Measurements from ENCODE around the gene NCF4.
A peak's percentile ranks its signal among the peaks of the same experiment; 100 is the strongest.

The NCF4 gene

DNA sequence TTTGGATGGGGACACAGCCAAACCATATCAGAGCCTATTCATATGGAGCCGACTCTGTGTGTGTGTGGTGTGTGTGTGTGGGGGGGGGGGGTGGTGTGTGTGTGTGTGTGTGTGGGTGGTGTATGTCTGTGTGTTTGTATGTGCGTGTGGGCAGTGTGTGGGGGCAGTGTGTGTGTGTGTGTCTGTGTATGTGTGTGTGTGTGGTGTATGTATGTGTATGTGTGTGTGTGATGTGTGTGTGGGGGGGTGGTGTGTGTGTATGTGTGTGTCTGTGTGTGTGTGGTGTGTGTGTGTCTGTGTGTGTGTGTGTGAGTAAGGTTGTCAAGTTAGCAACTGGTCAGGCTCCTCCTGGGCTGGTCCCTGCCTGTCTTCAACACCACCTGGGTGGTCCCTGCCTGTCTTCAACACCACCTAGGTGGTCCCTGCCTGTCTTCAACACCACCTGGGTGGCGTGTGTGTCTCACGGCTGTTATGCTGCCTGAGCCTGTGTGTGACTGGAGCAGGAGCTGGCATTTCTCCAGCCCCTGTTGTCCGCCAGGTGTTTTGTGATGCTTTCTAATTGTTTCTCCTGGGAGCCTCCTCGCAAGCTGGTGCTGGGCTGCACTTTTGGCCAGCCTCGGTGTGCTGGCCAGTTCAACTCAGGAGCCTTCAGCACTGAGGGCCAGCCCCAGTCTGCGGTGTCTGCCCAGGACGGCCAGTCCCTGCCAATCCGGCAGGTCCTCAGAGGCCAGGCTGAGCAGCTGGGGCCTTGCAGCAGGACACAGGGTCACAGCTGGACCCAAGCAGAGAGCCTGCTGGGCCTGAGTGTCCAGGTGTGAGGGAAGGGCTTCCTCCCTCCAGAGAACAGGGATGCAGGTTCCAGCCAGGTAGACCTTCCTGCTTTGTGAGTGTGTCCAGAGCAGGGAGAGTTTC, 22.4 kb upstream of the NCF4 start:
- DNase-seq: no peak

DNA sequence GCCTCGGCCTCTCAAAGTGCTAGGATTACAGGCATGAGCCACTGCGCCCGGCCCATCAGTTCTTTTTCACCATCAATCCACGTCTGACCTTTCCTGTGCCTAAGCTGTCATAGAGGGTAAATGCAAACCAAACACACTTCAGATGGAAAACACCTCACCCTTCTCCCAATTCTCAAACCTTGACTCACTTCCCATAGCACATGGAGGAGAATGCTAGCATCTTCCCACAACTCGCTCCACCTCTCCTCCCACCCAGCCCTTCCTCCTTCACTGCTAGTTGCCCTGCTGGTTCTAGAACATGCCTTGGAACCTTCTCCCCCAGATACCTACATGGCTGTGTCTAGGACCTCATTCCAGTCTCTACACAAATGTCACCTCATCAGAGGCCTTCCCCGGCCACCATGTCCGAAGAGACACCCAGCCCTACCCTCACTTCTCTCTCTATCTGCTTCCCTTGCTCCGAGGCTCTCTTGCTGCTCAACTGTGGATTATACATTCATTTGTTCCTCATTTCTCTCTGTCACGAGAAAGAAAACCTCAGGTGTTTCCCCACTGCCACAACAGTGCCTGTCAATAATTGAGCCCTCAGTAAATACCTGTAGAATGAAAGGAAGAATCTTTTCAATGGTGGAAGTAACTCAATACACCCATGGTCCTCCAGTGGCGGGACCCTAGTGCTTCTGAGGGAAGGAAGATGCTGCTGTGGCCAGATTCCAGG, 21.3 kb upstream of the NCF4 start:
- DNase-seq: no peak

DNA sequence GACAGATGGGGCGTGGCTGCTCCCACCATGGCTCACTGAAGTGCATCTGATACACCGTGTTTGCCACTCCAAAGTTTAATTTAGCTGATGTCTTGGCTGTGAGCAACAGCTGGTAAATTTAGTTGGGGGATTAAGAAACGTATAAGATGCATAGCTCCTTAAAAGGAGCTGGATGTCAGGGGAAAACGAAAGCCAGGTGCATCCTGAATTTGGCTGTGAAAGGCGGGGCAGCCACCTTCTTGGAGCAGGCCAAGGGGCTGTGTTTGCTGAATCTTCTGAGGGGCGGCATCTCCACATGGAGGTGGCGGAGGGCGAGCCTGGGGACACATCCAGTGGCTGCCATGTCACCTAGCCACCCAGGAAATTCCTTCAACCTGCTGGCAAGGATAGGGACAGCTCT, 20.7 kb upstream of the NCF4 start:
- no peak for DNase-seq

DNA sequence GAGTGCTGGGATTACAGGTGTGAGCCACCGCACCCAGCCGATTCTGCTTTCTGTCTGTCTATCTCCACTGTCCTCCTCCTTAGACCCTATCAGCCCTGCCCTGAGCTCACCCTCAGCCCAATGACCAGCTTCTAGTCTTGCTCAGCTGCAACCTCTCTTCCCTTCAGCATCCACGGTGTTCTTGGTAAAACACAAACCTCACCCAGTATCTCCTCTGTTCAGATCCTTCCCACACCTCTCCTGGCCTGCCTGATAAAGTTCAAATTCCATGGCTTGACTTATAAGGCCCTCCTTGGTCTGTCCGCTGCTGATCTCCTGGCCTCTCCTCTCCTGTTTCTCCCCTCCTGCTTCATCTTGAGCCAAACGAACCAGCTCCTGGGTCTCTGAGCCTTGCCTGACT, 14.5 kb upstream of the NCF4 start:
- no peak for DNase-seq

DNA sequence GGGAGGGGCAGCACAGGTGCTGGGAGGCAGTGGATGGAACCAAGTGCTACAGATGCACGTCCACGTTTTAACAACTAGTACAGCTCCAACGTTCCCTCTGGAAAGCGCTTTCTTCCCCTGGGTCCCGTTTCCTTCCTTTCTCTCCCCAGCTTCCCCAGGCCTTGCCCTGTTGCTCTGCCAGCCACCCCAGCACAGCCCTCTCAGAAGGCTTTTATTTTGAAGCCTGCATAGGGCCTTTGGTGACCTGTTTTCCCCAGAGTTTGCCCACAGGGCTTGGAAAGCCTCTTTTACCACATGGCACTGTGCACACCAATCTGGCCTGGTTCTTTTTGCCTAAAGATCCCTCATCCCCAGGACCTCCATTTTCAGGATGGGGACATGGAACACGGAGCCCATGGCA, 13.9 kb upstream of the NCF4 start:
- no peak for DNase-seq

DNA sequence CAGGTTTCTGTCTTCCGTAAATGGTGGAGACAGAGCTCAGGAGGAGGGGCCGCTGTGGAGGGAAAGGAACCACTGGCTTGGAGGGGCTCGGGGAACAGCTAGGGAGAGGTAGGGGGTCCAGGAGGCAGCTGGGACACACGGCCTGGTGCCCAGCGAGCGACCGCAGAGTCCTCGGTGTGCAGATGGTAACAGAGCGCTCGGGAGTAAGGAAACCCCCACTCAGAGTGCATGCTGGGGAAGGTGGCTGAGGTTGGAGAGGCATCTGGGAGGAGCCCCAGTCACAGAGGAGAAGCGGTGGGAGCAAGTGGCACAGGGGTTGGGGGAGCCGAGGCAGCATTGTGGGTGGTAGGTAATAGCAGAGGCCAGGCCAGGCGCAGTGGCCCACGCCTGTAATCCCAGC, 10.8 kb upstream of the NCF4 start:
- no peak for DNase-seq

DNA sequence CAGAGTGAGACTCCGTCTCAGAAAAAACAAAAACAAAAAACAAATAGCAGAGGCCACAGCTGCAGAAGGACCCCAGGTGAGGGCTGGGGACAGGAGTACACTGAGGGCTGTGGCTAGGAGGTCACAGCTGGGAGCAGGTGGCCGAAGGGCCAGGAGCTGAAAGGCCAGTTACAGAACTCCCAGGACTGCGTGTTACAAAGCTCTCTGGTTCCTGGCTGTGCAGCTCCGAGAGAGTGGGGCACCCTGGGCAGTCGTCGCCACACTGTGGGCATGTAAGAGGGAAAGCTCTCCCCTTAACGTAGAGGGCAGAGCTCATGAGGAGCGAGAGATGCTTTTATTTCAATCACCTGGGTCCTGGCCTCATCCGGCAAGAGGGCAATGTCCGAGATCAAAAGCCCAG, 10.1 kb upstream of the NCF4 start:
- no peak for DNase-seq

DNA sequence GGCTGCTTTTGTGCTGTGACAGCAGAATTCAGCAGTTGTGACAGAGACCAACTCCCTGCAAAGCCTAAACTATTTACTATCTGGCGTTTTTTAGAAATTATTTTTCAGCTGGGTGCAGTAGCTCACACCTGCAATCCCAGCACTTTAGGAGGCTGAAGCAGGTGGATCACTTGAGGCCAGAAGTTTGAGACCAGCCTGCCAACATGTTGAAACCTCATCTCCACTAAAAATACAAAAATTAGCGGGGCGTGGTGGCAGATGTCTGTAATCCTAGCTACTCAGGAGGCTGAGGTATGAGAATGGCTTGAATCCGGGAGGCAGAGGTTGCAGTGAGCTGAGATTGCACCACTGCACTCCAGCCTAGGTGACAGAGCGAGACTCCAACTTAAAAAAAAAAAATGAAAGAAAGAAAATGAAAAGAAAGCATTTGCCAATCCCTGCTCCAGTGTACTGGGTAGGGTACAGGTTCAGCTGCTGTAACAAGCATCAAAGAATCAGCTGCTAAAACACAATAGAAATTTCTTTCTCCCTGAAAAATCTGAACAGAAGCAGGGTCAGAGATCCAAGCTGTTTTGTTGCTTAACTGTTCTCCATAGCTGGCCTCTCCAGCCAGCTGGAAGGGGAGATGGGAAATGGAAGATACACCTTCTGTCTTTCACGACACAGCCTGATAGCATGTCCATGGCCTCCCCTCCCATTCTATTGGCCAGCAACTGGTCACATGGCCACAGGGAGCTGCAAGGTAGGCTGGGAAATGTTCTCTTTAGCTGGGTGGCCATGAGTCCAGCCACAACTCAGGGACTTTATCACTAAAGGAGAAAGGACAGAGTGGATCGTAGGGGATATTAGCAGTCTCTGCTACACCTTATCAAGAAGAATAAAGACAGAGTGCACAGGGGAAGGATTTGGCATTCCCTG, 8.5 kb upstream of the NCF4 start:
- no peak for DNase-seq

DNA sequence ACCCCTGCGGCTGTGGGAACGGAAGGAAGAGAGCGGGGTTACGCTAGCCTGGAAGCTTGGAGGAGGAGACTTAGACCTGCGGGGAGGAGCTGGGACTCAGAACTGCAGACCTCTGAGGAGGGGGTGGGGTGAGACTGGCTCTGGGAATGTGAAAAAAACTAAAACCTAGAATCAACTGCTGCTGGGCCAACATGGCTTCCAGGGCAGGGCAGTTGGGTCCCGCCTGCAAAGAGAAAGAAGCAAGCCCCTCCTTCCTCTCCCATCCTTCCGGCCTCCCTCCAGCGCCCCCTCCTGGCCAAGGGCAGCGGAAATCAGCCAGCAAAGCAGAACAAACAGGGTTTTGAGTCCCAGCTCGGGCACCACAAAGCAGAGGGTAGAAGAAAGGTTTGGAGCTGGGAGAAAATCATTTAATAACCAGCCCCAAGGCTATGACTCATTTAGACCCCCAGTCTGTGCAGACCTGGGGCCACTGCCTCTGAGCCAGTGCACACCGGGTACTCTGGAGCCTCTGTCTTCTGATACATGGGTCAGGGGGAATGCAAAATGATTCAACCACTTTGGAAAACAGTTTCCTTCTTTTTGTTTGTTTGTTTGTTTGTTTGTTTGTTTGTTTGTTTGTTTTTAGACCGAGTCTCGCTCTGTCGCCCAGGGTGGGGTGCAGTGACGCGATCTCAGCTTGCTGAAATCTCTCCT, 7.3 kb upstream of the NCF4 start:
- peak; percentile 85 for DNase-seq

DNA sequence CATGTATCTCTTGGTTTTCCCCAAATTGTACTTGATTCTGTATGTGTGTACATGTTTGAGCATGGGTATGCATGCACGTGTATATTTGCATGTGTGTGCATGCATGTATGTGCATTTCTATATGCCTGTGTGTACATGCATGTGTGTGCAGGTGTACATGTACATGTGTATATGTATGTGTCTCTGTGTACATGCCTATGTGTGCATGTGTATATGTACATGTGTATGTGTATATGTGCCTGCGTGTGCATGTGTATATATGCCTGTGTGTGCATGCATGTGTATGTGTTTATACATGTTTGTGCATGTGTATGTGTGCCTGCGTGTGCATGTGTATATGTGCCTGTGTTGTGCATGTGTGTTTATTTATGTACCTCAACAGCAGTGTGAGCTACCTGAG, 5.3 kb upstream of the NCF4 start:
- no peak for DNase-seq

DNA sequence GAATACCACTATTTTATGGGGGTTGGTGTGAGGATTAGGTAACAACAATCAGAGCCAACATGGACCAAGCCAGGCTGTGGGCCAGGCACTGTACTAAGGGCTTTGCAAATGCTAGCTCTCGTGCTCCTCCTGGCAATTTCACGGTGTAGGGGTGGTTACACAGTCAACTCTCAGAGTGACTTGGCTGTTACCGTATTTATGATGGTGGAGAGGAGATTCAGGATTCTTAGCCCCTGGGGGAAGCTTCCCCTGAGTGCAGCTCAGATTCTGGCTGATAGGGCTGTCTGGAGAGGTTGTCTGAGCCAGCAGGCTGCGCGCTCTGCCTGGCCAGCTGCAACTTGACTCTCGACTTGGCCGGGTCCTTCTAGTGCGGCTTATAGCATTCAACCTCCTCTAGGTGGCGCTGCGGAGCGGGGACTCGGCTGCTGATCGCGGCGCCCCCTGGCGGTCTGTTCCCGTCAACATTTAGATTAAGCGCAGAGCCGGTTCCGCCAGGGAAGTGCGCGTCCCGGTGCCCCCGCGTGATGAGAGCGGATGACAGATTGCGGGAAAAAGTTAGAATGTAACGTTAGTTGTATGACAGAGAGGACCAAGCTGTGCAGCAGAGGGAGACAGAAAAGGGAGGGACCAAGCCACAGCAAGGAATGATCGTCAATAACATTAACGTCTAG, 4.5 kb upstream of the NCF4 start:
- DNase-seq: peak; percentile 85

DNA sequence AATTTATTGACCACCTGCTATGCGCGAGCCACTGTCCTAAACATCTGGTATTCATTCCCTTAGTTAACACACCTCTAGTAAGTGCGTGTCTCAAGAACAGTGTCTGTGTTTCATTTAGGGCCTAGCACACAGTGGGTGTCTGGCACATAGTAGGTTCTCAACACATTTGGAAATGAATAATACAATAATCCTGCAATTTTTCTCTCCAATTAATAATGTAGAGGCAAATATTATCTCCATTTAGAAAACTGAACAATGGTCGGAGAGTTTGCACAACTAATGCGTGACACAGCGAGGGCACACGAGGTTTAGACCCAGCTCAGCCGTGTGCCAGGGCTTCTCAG, 4.0 kb upstream of the NCF4 start:
- DNase-seq: no peak

DNA sequence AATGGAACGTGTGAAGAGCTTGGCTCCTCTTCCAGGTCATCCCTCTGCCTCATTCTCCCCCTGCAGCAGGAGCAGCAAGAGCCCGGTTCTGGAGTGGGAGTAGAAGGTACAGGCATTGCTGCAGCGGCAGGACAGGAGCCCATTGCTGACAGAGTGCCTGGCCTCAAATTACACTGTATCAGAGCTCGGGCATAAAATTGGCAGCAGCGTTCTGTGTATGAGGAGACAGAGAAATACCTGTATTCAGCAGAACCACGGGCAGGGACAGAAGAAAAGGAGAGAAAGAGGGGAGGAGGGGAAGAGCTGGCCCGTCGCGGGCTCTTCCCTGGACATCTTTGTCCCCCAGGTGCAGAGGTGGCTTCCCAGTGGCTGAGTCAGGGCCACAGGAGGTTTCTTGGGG, 2.6 kb upstream of the NCF4 start:
- no peak for DNase-seq

DNA sequence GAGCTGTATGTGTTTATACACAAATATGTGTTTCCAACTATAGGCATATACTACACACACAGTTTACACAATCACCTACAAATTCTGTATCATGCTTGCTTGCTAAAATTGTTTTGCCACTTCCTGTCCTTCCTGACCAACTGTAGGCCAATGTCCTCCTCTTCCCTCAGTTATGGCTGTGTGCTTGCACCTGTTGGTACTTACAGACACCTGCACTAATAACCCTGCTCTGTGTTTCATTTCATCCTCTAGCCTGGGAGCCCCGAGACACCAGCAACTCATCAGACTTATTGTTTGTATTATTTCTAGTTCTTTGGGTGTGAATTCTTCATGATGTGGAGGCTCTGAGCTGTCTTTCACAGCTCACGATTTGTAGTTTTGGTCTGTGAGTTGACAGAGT, 1.8 kb upstream of the NCF4 start:
- no peak for DNase-seq

DNA sequence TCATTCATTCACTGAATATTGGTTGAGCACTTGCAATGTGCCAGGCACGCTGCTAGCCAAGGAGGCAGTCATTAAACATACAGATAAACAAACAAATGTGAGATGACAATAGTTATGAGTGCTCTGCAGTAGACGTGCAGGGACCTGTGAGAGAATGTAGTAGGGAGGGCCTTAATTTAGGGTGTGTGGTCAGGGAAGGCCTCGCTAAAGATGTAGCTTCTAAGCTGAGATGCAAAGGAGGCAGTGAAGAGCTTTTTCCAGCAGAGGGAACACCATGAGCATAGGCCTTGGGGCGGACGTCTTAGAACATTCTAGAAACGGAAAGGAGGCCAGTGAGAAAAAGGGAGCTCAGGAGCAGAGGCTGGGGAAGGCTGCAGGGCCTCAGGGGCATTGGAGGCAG, 789 bp upstream of the NCF4 start:
- no peak for DNase-seq

DNA sequence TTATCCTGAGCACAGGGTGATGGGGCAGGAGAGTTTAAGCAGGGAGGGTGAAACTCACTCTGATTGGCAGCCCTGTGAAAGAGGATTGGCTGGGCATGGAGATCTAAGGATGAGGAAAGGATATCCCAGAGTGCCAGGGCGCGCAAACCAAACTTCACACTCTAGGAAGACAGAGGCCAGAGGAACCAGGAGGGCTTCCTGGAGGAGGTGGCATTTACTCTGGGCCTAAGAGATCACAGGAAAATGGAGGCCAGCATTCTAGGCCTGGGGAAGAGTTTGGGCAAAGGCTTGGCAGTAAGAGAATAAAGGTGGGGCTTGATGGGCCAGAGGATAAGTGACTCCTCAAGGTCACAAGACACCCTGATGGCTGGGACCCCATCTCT, 377 bp upstream of the NCF4 start:
- DNase-seq: no peak

DNA sequence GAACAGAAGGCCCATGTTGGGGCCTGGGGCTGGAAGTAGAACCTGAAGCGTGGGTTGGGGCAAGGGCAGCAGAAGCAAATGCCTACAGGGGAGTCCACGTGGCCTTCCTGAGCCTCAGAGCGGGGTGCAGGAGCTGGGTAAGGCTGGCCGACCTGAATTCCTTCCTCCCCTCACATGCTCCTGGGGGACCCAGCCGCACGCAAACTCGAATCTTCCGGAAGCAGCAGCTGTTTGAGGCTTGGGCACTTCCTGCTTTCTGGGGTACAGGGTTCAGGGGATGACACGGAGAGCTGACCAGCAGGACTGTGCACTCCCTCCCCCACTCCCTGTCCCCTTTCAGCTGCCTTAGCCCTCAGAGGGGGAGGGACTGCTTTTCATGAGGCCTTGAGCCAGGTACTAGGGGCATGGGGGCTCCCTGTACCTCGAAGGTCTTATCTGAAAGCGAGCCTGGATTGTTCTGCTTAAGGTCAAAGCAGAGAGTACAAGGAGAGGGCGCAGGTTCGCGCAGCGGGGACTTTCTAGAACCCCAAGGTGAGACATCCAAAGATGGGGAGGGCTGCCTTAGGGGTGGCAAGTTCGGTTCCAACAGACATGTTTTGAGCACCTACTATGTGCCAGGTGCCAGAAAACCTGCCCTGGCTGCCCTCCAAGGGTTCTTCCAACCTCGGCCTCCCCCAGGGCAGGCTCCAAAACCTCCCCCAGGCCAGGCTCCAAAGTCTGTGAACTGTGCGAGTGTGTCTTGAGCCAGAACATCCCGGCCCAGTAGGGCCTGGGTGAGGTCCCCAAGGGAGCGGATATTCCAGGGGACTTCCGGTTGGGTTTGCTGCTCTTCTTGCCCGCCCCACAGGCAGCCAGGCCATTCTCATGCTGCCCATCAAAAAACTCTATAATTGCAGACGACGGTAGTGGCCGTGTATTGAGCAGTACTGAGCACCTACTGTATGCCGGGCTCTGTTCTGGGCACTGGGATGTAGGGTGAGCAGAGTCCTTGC, 1.7 kb downstream of the NCF4 start:
- peak; percentile 43 for DNase-seq

DNA sequence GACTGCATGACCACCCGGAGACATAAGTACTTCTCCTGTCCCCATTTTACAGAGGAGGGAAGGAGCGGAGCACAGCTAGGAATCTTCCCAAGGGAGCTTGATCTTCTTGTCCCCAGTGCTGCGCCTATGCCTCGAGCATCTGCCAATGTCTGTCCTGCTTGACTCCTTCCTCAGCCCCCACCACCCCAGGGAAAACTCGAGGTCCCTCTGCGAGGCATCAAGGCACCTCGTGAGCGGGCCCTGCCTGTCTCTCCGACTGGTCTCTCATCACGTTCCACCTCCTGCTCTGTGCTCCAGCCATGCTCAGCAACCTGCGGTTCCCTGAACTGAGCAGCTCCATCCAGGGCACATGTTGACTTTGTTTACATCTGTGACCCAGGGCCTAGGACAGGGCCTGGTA, 2.5 kb downstream of the NCF4 start:
- DNase-seq: no peak

DNA sequence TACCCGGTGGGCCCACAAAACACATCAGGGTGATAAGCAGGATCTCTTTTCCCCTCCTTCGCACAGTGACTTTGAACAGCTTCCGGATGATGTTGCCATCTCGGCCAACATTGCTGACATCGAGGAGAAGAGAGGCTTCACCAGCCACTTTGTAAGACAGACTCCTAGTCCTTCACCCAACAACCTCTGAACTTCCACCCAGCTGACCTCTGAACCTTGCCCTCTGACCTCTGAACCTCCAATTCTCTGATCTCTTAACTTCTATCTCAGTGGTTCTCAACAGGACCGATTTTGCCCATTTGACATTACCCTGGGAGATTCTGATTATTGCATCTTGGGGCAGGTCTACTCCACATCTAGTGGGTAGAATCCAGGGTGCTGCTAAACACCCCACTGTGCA, 3.2 kb downstream of the NCF4 start:
- DNase-seq: no peak

DNA sequence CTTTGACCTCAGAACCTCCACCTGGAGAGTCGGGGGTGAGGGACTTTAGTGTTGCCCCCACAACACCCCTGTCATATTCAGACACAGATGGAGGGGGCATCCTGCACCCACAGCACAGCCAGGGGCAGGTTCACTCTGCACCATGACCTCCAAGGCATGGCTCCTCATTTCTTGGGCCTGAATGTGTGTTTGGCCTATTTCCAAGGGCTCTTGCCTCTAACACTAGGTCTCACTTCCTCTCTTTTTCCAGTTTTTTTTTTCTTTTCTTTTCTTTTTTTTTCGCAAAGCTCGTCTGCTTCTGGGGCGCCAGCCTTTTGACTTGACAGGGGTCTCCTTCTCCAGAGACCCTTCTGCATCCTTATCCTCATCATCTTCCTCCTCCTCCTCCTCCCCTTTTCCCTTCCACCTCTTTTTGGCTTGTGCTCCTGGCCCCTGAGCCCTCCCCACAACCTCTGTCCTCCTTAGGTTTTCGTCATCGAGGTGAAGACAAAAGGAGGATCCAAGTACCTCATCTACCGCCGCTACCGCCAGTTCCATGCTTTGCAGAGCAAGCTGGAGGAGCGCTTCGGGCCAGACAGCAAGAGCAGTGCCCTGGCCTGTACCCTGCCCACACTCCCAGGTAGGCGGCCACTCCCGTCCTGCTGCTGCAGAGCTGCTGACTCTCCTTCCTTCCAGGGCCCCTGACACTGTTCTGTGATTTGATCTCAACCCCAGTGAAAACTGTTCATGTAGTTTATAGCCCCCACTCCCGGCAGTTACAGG, 3.8 kb downstream of the NCF4 start:
- no peak for DNase-seq
